Peyer's patch (tissue), 4 donors: ENCODE measurements around the gene PDLIM7. TPM values are rescaled to one million over a fixed set of nuclear protein-coding genes. Genes with fewer than 3 reads are reported as not detected.

Experiments
- DNase-seq, 3 donors: peaks; one replicate each; pipeline ENCODE4 v3.0.0-alpha.2; 2017 to 2019
- H3K27ac ChIP-seq, 4 donors: fragments of 200-600 bp; sonication (generic); one replicate each; pipeline ENCODE4 v1.5.1; 2016 to 2019
- H3K27me3 ChIP-seq, 2 donors: fragments of 200-600 bp; sonication (generic); one replicate each; pipeline ENCODE4 v1.5.1; 2019
- H3K36me3 ChIP-seq, 3 donors: fragments of 200-600 bp; sonication (generic); one replicate each; pipeline ENCODE4 v1.5.1; 2016 to 2019
- H3K4me1 ChIP-seq, 4 donors: fragments of 200-600 bp; sonication (generic); one replicate each; pipeline ENCODE4 v1.5.1; 2016 to 2019
- H3K4me3 ChIP-seq, 4 donors: fragments of 200-600 bp; sonication (generic); 1 replicate in 3 of 4; 2 replicates in 1 of 4; pipeline ENCODE4 v1.5.1; 2016 to 2019; ENCODE audit warnings: mild to moderate bottlenecking in 1 of 4
- H3K9me3 ChIP-seq, 4 donors: fragments of 200-600 bp; sonication (generic); one replicate each; pipeline ENCODE4 v1.5.1; 2016 to 2019; ENCODE audit warnings: mild to moderate bottlenecking in 1 of 4
- POLR2A ChIP-seq, 2 donors: fragments of 450-650 bp; IDR thresholded peaks; one replicate each; pipeline ENCODE4 v1.5.1; 2017; ENCODE audit warnings: antibody characterized with exemption in 2 of 2, mild to moderate bottlenecking in 2 of 2, moderate library complexity in 2 of 2
- total RNA-seq, 4 donors: library from RNA; depleted of rRNA; stranded (reverse); fragments of >200 nt; gene quantifications; one replicate each; pipeline ENCODE4 v1.1.0, GENCODE V29; 2016
- TF ChIP-seq, protein P1 (sequence below), 6 experiments: fragments of 450-650 bp in 4 of 6; fragments of 200-600 bp in 2 of 6; sonication (generic) in 1 of 6; IDR thresholded peaks; one replicate each; pipeline ENCODE4 v1.5.1; 2017 to 2019; ENCODE audit warnings: antibody characterized with exemption in 6 of 6, mild to moderate bottlenecking in 3 of 6, moderate library complexity in 1 of 6

Gene PDLIM7
- total RNA-seq, 4 donors from 2014 or later, result 17.4 to 137 (median 23.3) TPM

DNA sequence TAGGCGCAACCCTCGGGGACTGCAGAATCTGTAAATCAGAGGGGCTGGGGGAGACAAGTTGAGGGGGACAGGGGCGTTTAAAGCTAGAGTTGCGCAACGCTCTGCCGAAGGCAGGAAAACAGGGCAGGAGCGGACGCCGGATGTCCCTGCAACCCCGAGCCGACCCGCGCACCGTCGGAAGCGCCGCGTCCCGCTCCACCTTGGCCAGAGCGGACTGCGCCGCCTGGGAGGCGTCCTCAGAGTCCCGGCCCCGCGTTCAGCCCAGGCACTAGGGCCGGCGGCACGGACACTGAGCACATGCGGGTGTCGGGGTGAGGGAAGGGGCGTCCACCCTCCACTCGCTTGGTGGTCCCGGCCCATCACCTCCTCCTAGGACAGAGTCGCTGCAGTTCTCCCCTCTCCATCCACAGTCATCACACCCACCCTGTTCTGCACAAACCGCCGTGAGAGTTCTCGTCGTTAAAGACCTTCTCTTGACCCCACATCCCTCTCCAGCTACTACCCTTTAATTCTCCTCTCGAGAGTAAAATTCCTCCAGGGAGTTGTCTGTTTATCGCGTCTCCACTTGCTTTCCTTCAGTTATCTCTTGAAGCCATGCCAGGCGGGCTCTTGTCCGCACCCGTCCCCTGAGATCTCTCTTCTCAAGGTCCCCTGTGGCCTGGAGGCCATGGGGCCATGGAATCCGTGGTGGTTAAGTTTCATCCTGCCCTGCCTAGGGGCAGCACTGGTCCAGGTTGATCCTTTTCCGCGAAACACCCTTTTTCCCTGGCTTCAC, 796 bp upstream of the PDLIM7 start:
- DNase-seq, result peak in 1 of 3 donors; percentile 68
- H3K27me3 ChIP-seq, result no peaks in the 10 kb centered on the region
- TF ChIP-seq, protein P1, sequence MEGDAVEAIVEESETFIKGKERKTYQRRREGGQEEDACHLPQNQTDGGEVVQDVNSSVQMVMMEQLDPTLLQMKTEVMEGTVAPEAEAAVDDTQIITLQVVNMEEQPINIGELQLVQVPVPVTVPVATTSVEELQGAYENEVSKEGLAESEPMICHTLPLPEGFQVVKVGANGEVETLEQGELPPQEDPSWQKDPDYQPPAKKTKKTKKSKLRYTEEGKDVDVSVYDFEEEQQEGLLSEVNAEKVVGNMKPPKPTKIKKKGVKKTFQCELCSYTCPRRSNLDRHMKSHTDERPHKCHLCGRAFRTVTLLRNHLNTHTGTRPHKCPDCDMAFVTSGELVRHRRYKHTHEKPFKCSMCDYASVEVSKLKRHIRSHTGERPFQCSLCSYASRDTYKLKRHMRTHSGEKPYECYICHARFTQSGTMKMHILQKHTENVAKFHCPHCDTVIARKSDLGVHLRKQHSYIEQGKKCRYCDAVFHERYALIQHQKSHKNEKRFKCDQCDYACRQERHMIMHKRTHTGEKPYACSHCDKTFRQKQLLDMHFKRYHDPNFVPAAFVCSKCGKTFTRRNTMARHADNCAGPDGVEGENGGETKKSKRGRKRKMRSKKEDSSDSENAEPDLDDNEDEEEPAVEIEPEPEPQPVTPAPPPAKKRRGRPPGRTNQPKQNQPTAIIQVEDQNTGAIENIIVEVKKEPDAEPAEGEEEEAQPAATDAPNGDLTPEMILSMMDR (IDR thresholded peaks at IDR 0.05), result no peak
- no peak for TF ChIP-seq POLR2A (IDR thresholded peaks at IDR 0.05)
- no peaks in the 10 kb centered on the region for H3K9me3 ChIP-seq
- H3K27ac ChIP-seq, result peak overlapping the region in 3 of 4 donors; percentile 87 to 91 (median 90)
- no peaks in the 10 kb centered on the region for H3K36me3 ChIP-seq
- H3K4me1 ChIP-seq, result peaks cover 7 to 44% (median 30%) of the 10 kb centered on the region in 4 donors
- peak overlapping the region; percentile 49 to 81 (median 69) for H3K4me3 ChIP-seq

DNA sequence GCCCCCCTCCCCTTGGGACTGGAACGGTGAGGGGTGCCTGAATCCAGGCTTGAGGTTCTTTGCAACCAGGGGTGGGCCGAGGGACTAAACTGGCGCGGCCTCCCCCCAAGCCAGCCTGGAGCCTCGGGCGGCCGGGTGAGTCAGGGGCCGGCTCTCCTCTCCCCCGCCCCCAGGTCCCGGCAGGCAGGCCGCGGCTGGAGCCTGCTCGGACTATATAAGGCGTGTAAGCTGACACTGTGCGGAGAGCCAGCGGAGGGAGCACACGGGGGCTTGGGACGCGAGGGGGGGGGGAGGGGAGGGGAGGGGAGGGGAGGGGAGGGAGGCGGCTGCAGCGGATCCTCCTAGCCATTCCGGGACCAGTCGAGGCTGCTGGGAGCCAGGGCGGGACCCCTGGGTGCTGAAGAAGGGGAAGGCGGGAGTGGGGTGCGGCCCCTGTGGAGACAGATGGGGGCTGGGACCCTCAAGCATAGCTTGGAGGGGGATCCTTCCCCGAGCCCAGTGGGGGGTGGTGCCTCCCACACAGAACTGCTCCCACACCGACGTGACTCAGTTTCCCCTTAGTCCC, 595 bp downstream of the PDLIM7 start:
- peak overlapping the region; percentile 80 to 91 (median 88) for H3K27ac ChIP-seq
- peaks cover 7 to 50% (median 27%) of the 10 kb centered on the region in 4 donors for H3K4me1 ChIP-seq
- no peaks in the 10 kb centered on the region for H3K27me3 ChIP-seq
- DNase-seq, result peak in 1 of 3 donors; percentile 60
- TF ChIP-seq POLR2A (IDR thresholded peaks at IDR 0.05), result no peak
- TF ChIP-seq, protein P1 (IDR thresholded peaks at IDR 0.05), result no peak
- H3K4me3 ChIP-seq, result peak overlapping the region; percentile 49 to 81 (median 69)
- H3K36me3 ChIP-seq, result peaks cover 0 to 3% (median 0%) of the 10 kb centered on the region in 3 donors
- no peaks in the 10 kb centered on the region for H3K9me3 ChIP-seq

DNA sequence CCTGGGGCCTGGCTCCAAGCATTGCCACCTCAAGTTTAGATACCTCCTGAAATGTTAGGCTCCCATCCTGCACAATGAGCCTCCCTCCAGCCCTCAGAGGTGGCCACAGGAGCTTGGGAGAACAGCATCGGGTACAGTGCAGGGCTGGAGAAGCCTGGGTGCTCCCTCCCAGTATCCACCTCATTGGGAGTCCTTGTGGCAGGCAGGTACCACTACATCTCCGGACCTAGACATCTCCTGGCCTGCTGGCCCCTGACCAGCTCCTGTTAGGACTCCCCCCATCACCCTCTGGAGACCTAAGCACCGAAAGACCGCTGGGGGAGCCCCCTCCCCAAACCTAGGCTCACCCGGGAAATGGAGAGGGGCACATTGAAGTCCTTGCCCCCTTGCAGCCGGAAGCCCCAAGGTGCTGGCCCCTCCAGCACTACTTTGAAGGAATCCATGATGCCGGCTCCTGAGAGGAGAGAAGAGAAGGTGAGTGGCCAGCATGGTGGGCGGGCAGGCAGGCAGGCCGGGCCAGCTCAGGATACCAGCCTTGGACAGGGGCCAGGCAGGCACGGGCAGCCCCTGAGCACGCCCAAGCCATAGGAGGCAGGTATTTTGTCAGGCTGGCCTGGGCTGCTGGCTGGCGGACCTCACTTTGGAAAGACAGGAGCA, 1.2 kb downstream of the PDLIM7 start:
- H3K4me1 ChIP-seq, result peaks cover 7 to 57% (median 27%) of the 10 kb centered on the region in 4 donors
- TF ChIP-seq, protein P1 (IDR thresholded peaks at IDR 0.05), result peak in 2 of 6 experiments; percentile 14 to 17
- no peak for TF ChIP-seq POLR2A (IDR thresholded peaks at IDR 0.05)

DNA sequence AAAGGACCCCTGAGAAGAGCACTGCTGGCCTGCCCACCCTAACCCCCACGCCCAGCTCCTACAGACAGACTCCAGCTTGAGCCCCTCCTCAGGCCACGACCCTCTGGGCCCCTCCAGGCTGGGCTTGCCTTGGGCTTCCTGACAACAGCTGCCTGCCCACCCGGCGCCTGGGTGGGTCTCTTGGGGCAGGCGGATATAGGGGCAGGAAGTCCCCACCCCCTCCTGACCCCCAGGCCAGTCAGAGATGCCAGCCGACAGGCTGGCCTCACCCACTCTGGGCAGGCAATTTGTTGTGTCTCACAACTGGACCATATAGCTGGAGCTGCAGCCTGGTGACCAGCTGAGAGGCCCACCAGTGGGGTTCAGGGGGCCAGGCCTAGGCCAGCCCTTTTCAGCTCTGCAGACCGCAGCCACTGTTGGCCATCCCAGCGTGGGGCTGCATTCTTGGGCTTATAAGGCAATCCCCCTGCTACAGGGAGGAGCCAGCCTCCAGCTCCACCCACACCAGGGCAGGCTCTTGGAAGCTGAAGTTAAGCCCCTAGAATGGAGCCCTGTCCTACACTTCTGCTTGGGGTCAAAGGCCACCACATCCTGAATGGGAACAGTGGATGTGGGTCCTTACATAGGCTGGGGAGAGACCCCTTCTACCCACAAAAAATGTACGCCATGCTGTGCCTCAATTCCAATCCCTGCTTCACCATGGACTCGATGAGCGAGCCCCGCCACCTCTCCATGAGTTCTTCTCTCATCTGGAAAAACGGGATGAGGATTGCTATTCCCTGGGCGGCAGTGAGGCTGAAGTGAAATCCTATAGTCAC, 2.0 kb downstream of the PDLIM7 start:
- Histone ChIP-seq H3K27ac (peak overlapping the region; percentile 60 to 91 (median 88)), H3K9me3 (no peaks in the 10 kb centered on the region), H3K4me3 (peak overlapping the region in 1 of 4 donors; percentile 64), H3K4me1 (peaks cover 7 to 56% (median 24%) of the 10 kb centered on the region in 4 donors), H3K27me3 (no peaks in the 10 kb centered on the region), H3K36me3 (peaks cover 0 to 15% (median 0%) of the 10 kb centered on the region in 3 donors)
- peak in 1 of 3 donors; percentile 66 for DNase-seq
- no peak for TF ChIP-seq POLR2A (IDR thresholded peaks at IDR 0.05)
- TF ChIP-seq, protein P1 (IDR thresholded peaks at IDR 0.05), result no peak

More for the DNA sequence above, 1.2 kb downstream of the PDLIM7 start:
- no peaks in the 10 kb centered on the region for H3K27me3 ChIP-seq
- peak overlapping the region; percentile 49 to 81 (median 69) for H3K4me3 ChIP-seq
- H3K9me3 ChIP-seq, result no peaks in the 10 kb centered on the region
- peaks cover 0 to 9% (median 0%) of the 10 kb centered on the region in 3 donors for H3K36me3 ChIP-seq
- peak overlapping the region; percentile 80 to 91 (median 88) for H3K27ac ChIP-seq
- no peak for DNase-seq
